Testis (tissue), 3 donors: Measurements from ENCODE around the gene TOLLIP. TPM values are rescaled to one million over a fixed set of nuclear protein-coding genes. Genes with fewer than 3 reads are reported as not detected.

ENCODE experiments used
- DNase-seq: peaks from one replicate; pipeline ENCODE4 v3.0.0-alpha.2; 2019
- H3K27ac ChIP-seq, 2 donors: fragments of 200-600 bp; sonication (generic); one replicate each; pipeline ENCODE4 v1.5.1; 2019
- H3K27me3 ChIP-seq: fragments of 200-600 bp; sonication (generic); one replicate; pipeline ENCODE4 v1.5.1; 2019
- H3K36me3 ChIP-seq: fragments of 200-600 bp; sonication (generic); one replicate; pipeline ENCODE4 v1.5.1; 2017; ENCODE audit warnings: low read depth; ENCODE audit errors: missing control alignments
- H3K4me1 ChIP-seq: fragments of 200-600 bp; sonication (generic); one replicate; pipeline ENCODE4 v1.5.1; 2019
- H3K4me3 ChIP-seq, 2 donors: fragments of 200-600 bp; sonication (generic); one replicate each; pipeline ENCODE4 v1.5.1; 2017 to 2019
- H3K9me3 ChIP-seq: fragments of 200-600 bp; sonication (generic); one replicate; pipeline ENCODE4 v1.5.1; 2017
- CTCF ChIP-seq, 3 experiments: fragments of 450-650 bp in 2 of 3; fragments of 200-600 bp in 1 of 3; sonication (generic) in 1 of 3; IDR thresholded peaks; one replicate each; pipeline ENCODE4 v1.5.1; 2016 to 2019; ENCODE audit warnings: antibody characterized with exemption in 3 of 3, mild to moderate bottlenecking in 2 of 3, moderate library complexity in 1 of 3
- POLR2A ChIP-seq: fragments of 450-650 bp; IDR thresholded peaks from one replicate; pipeline ENCODE4 v1.6.1; 2017; ENCODE audit warnings: antibody characterized with exemption, mild to moderate bottlenecking, moderate library complexity
- WGBS, 2 donors: methylation state at CpG; one replicate each; pipeline ENCODE4 v1.1.5; 2018; 5-methylcytosine and 5-hydroxymethylcytosine counted together
- intact Hi-C: fragments of 100-400 bp; cut with DNase I; formaldehyde crosslinking; loops from one replicate; pipeline ENCODE4 v1.15.1; 2023; ENCODE audit warnings: low total_unique reads
- polyA plus RNA-seq: library from polyadenylated mRNA; stranded (reverse); fragments of 350-450 nt; fragmentation: Illumina TruSeq; extraction: RNeasy Lipid Tissue Mini Kit (QIAGEN cat#74804); gene quantifications from one replicate; pipeline ENCODE4 v1.2.3, GENCODE V29; 2014; ENCODE audit warnings: low read depth, low replicate concordance; ENCODE audit not compliant: insufficient read depth
- total RNA-seq, 2 donors: library from RNA; depleted of rRNA; stranded (reverse); fragments of >200 nt; gene quantifications; one replicate each; pipeline ENCODE4 v1.2.3, GENCODE V29; 2016

The TOLLIP gene
- total and polyA plus RNA-seq, 3 donors from 2014 or later = 185 to 220 (median 197) TPM

GRCh38 chr11:1354125-1354938, 44.9 kb upstream of the TOLLIP start:
- Histone ChIP-seq H3K4me3 (no peak overlapping the region), H3K27ac (peak overlapping the region; percentile 9 to 64), H3K27me3 (no peaks in the 10 kb centered on the region), H3K4me1 (peaks cover 24% of the 10 kb centered on the region), H3K36me3 (no peaks in the 10 kb centered on the region), H3K9me3 (no peaks in the 10 kb centered on the region)
- intact Hi-C loops = no loop called here
- WGBS, 2 donors = 69 to 74% methylated on average over 11 to 32 of the region's 32 CpGs
- TF ChIP-seq CTCF (IDR thresholded peaks at IDR 0.05) (no peak), POLR2A (no peak)
- no peak for DNase-seq

GRCh38 chr11:1353383-1354124, 44.1 kb upstream of the TOLLIP start:
- no peak for TF ChIP-seq POLR2A
- TF ChIP-seq CTCF (IDR thresholded peaks at IDR 0.05) = no peak
- WGBS, 2 donors = 82 to 92% methylated on average over 12 to 32 of the region's 32 CpGs
- peaks cover 26% of the 10 kb centered on the region for H3K4me1 ChIP-seq

GRCh38 chr11:1352696-1353382, 43.4 kb upstream of the TOLLIP start:
- DNase-seq = no peak
- Histone ChIP-seq H3K4me1 (peaks cover 20% of the 10 kb centered on the region), H3K9me3 (no peaks in the 10 kb centered on the region), H3K36me3 (no peaks in the 10 kb centered on the region), H3K27ac (peak overlapping the region; percentile 13 to 64), H3K4me3 (no peak overlapping the region), H3K27me3 (no peaks in the 10 kb centered on the region)
- 81 to 91% methylated on average over 6 to 7 of the region's 8 CpGs for WGBS, 2 donors
- intact Hi-C loops = no loop called here
- TF ChIP-seq CTCF (IDR thresholded peaks at IDR 0.05) (no peak), POLR2A (no peak)

More at GRCh38 chr11:1353383-1354124, 44.1 kb upstream of the TOLLIP start:
- H3K9me3 ChIP-seq = no peaks in the 10 kb centered on the region
- H3K4me3 ChIP-seq = no peak overlapping the region
- DNase-seq = no peak
- no peaks in the 10 kb centered on the region for H3K27me3 ChIP-seq
- H3K36me3 ChIP-seq = no peaks in the 10 kb centered on the region
- intact Hi-C loops = no loop called here
- H3K27ac ChIP-seq = peak overlapping the region; percentile 13 to 64

- Histone ChIP-seq H3K27me3 (no peaks in the 10 kb centered on the region), H3K4me1 (peaks cover 18% of the 10 kb centered on the region), H3K27ac (peak overlapping the region in 1 of 2 donors; percentile 57), H3K9me3 (no peaks in the 10 kb centered on the region), H3K4me3 (no peak overlapping the region), H3K36me3 (no peaks in the 10 kb centered on the region)
- intact Hi-C loops = no loop called here
- TF ChIP-seq CTCF (IDR thresholded peaks at IDR 0.05) (no peak), POLR2A (no peak)
- no peak for DNase-seq
- 33 to 37% methylated on average over 12 of the region's 12 CpGs for WGBS, 2 donors
Observed at GRCh38 chr11:1351278-1351937, 42.0 kb upstream of the TOLLIP start.
